GM20431 (cell line): ENCODE measurements around the gene PROKR1.
"Not testable (repeated sequence)": the region's sequence is repeated elsewhere in the genome, so short reads cannot be mapped to it uniquely, and the experiment has no call there.

Source experiments
- in situ Hi-C: fragments of 300-500 bp; cut with MseI, MboI; formaldehyde crosslinking; loops from one replicate; pipeline ENCODE4 v1.15.0; 2020; ENCODE audit warnings: low sequenced_read_pairs; ENCODE audit not compliant: unreplicated experiment

The PROKR1 gene

GRCh38 chr2:68653034-68653433 lies 9.7 kb downstream of the PROKR1 start:
- in situ Hi-C loops = no loop called here

GRCh38 chr2:68653538-68653982 lies 10.2 kb downstream of the PROKR1 start:
- in situ Hi-C loops = no loop called here

GRCh38 chr2:68658266-68658665 lies 14.9 kb downstream of the PROKR1 start:
- in situ Hi-C loops = no loop called here

GRCh38 chr2:68659081-68659480 lies 15.7 kb downstream of the PROKR1 start:
- in situ Hi-C loops = no loop called here

GRCh38 chr2:68660658-68661057 lies 17.3 kb downstream of the PROKR1 start:
- in situ Hi-C loops = no loop called here

- in situ Hi-C loops = no loop called here
Observed at GRCh38 chr2:68662466-68662865, 19.1 kb downstream of the PROKR1 start.

- in situ Hi-C loops = no loop called here
Observed at GRCh38 chr2:68663371-68664156, 20.2 kb downstream of the PROKR1 start.

- in situ Hi-C loops = no loop called here
Observed at GRCh38 chr2:68667371-68667770, 24.0 kb downstream of the PROKR1 start.

- in situ Hi-C loops = no loop called here
Observed at GRCh38 chr2:68669651-68670050, 26.3 kb downstream of the PROKR1 start.

GRCh38 chr2:68671961-68672360 lies 28.6 kb downstream of the PROKR1 start:
- in situ Hi-C loops = no loop called here

- in situ Hi-C loops = no loop called here
Observed at GRCh38 chr2:68673631-68674030, 30.3 kb downstream of the PROKR1 start.

GRCh38 chr2:68675470-68675869 lies 32.1 kb downstream of the PROKR1 start:
- in situ Hi-C loops = no loop called here

GRCh38 chr2:68677837-68678236 lies 34.5 kb downstream of the PROKR1 start:
- in situ Hi-C loops = not testable (repeated sequence)

GRCh38 chr2:68679166-68679916 lies 36.0 kb downstream of the PROKR1 start:
- in situ Hi-C loops = not testable (repeated sequence)

GRCh38 chr2:68679917-68680267 lies 36.5 kb downstream of the PROKR1 start:
- in situ Hi-C loops = not testable (repeated sequence)

- in situ Hi-C loops = no loop called here
Observed at GRCh38 chr2:68684197-68684596, 40.8 kb downstream of the PROKR1 start.

GRCh38 chr2:68686178-68686577 lies 42.8 kb downstream of the PROKR1 start:
- in situ Hi-C loops = no loop called here

GRCh38 chr2:68687018-68687417 lies 43.6 kb downstream of the PROKR1 start:
- in situ Hi-C loops = no loop called here

GRCh38 chr2:68689553-68690537 lies 46.5 kb downstream of the PROKR1 start:
- in situ Hi-C loops = no loop called here

GRCh38 chr2:68690851-68691250 lies 47.5 kb downstream of the PROKR1 start:
- in situ Hi-C loops = no loop called here
